Bronchial epithelial cell (primary cell): ENCODE data around the gene RIMS4. TPM values are rescaled to one million over a fixed set of nuclear protein-coding genes. Genes with fewer than 3 reads are reported as not detected.
A peak's percentile ranks its signal among the peaks of the same experiment; 100 is the strongest.

Experiments
- DNase-seq: peaks from one replicate; pipeline ENCODE4 v3.0.0-alpha.2; 2010; ENCODE audit warnings: low read depth
- FAIRE-seq: peaks from 2 replicates; lab custom pipeline; 2011; peaks lifted over from hg19 to GRCh38; lab: Jason Lieb, UNC
- H3K27me3 ChIP-seq: 2 replicates; pipeline ENCODE4 v1.5.1; 2011; ENCODE audit warnings: low read length; ENCODE audit not compliant: control insufficient read depth, insufficient read depth
- H3K36me3 ChIP-seq: 2 replicates; pipeline ENCODE4 v1.5.1; 2011; ENCODE audit warnings: low read length; ENCODE audit not compliant: control insufficient read depth, insufficient read depth
- H3K4me3 ChIP-seq: 2 replicates; pipeline ENCODE4 v1.5.1; 2011; ENCODE audit warnings: mild to moderate bottlenecking, low read depth, low read length, control low read depth
- total RNA-seq: library from RNA; depleted of rRNA; stranded (reverse); fragments of >200 nt; gene quantifications from 2 replicates; pipeline ENCODE4 v1.2.1, GENCODE V29; 2014
- TF ChIP-seq, protein P1 (sequence below): IDR thresholded peaks from 2 replicates; pipeline ENCODE4 v1.5.1; 2011; ENCODE audit warnings: mild to moderate bottlenecking, moderate library complexity, low read length, control low read depth, inconsistent platforms; ENCODE audit not compliant: insufficient read depth, severe bottlenecking

RIMS4 gene
- total RNA-seq, 1 donor from 2014 or later = not detected

GRCh38 chr20:44787299-44787698, 23.0 kb downstream of the RIMS4 start:
- Histone ChIP-seq H3K36me3 (no peaks in the 10 kb centered on the region), H3K4me3 (no peak overlapping the region), H3K27me3 (no peaks in the 10 kb centered on the region)
- no peak for DNase-seq
- TF ChIP-seq, protein P1, sequence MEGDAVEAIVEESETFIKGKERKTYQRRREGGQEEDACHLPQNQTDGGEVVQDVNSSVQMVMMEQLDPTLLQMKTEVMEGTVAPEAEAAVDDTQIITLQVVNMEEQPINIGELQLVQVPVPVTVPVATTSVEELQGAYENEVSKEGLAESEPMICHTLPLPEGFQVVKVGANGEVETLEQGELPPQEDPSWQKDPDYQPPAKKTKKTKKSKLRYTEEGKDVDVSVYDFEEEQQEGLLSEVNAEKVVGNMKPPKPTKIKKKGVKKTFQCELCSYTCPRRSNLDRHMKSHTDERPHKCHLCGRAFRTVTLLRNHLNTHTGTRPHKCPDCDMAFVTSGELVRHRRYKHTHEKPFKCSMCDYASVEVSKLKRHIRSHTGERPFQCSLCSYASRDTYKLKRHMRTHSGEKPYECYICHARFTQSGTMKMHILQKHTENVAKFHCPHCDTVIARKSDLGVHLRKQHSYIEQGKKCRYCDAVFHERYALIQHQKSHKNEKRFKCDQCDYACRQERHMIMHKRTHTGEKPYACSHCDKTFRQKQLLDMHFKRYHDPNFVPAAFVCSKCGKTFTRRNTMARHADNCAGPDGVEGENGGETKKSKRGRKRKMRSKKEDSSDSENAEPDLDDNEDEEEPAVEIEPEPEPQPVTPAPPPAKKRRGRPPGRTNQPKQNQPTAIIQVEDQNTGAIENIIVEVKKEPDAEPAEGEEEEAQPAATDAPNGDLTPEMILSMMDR = no peak
- no peak for FAIRE-seq

GRCh38 chr20:44785768-44786167, 24.6 kb downstream of the RIMS4 start:
- no peaks in the 10 kb centered on the region for H3K36me3 ChIP-seq
- TF ChIP-seq, protein P1 = no peak
- H3K4me3 ChIP-seq = no peak overlapping the region
- no peaks in the 10 kb centered on the region for H3K27me3 ChIP-seq
- DNase-seq (peak; percentile 44), FAIRE-seq (no peak)

GRCh38 chr20:44784688-44785087, 25.7 kb downstream of the RIMS4 start:
- H3K27me3 ChIP-seq = no peaks in the 10 kb centered on the region
- no peaks in the 10 kb centered on the region for H3K36me3 ChIP-seq
- TF ChIP-seq, protein P1 = no peak
- no peak for DNase-seq
- no peak overlapping the region for H3K4me3 ChIP-seq
- FAIRE-seq = no peak

- FAIRE-seq = no peak
- no peak overlapping the region for H3K4me3 ChIP-seq
- no peaks in the 10 kb centered on the region for H3K27me3 ChIP-seq
- H3K36me3 ChIP-seq = no peaks in the 10 kb centered on the region
- DNase-seq = peak; percentile 18
- TF ChIP-seq, protein P1 = no peak
Observed at GRCh38 chr20:44781791-44782190, 28.6 kb downstream of the RIMS4 start.

- no peak for DNase-seq
- TF ChIP-seq, protein P1 = no peak
- Histone ChIP-seq H3K27me3 (no peaks in the 10 kb centered on the region), H3K36me3 (no peaks in the 10 kb centered on the region), H3K4me3 (no peak overlapping the region)
- no peak for FAIRE-seq
Observed at GRCh38 chr20:44781118-44781517, 29.2 kb downstream of the RIMS4 start.

GRCh38 chr20:44780226-44780625, 30.1 kb downstream of the RIMS4 start:
- TF ChIP-seq, protein P1 = no peak
- H3K27me3 ChIP-seq = no peaks in the 10 kb centered on the region
- H3K4me3 ChIP-seq = no peak overlapping the region
- DNase-seq = peak; percentile 32
- no peaks in the 10 kb centered on the region for H3K36me3 ChIP-seq
- FAIRE-seq = no peak
